ENCODE results near the gene ERF.

ERF gene

GRCh38 chr19:42254850-42255765, at the start of gene ERF:
TSS of gene ERF (minus strand) at chr19:42255128. CDS start at chr19:42254999, 129 bp downstream.
- in situ Hi-C loops (cut with HindIII; ENCODE audit: low sequenced_read_pairs): loop anchor here (5.0 kb wide), 1 partner anchor 77 kb away; no protein-coding TSS in a partner anchor

GRCh38 chr19:42303876-42304275, 48.9 kb upstream of the ERF start:
- in situ Hi-C loops (cut with HindIII; ENCODE audit: low sequenced_read_pairs): no loop called here

GRCh38 chr19:42303101-42303464, 48.2 kb upstream of the ERF start:
- in situ Hi-C loops (cut with HindIII; ENCODE audit: low sequenced_read_pairs): no loop called here

GRCh38 chr19:42301646-42302203, 46.8 kb upstream of the ERF start, which contains the start of gene PRR19:
TSS of gene PRR19 (plus strand) at chr19:42302132. CDS start at chr19:42309585, 7,453 bp downstream.
- in situ Hi-C loops (cut with HindIII; ENCODE audit: low sequenced_read_pairs): no loop called here

- in situ Hi-C loops (cut with HindIII; ENCODE audit: low sequenced_read_pairs): no loop called here
Measured at GRCh38 chr19:42297039-42297438, 42.1 kb upstream of the ERF start.

GRCh38 chr19:42295831-42296525, 41.0 kb upstream of the ERF start:
- in situ Hi-C loops (cut with HindIII; ENCODE audit: low sequenced_read_pairs): no loop called here

- in situ Hi-C loops (cut with HindIII; ENCODE audit: low sequenced_read_pairs): no loop called here
Measured at GRCh38 chr19:42295342-42295741, 40.4 kb upstream of the ERF start.

- in situ Hi-C loops (cut with HindIII; ENCODE audit: low sequenced_read_pairs): no loop called here
Measured at GRCh38 chr19:42294471-42295137, 39.7 kb upstream of the ERF start.

- in situ Hi-C loops (cut with HindIII; ENCODE audit: low sequenced_read_pairs): no loop called here
Measured at GRCh38 chr19:42293948-42294347, 39.0 kb upstream of the ERF start.

- in situ Hi-C loops (cut with HindIII; ENCODE audit: low sequenced_read_pairs): no loop called here
Measured at GRCh38 chr19:42293540-42293939, 38.6 kb upstream of the ERF start.

GRCh38 chr19:42292963-42293362, 38.0 kb upstream of the ERF start:
- in situ Hi-C loops (cut with HindIII; ENCODE audit: low sequenced_read_pairs): no loop called here

- in situ Hi-C loops (cut with HindIII; ENCODE audit: low sequenced_read_pairs): no loop called here
Measured at GRCh38 chr19:42292042-42292960, 37.4 kb upstream of the ERF start.

GRCh38 chr19:42291435-42291810, 36.5 kb upstream of the ERF start:
- in situ Hi-C loops (cut with HindIII; ENCODE audit: low sequenced_read_pairs): no loop called here

- in situ Hi-C loops (cut with HindIII; ENCODE audit: low sequenced_read_pairs): no loop called here
Measured at GRCh38 chr19:42290523-42291434, 35.9 kb upstream of the ERF start.

- in situ Hi-C loops (cut with HindIII; ENCODE audit: low sequenced_read_pairs): no loop called here
Measured at GRCh38 chr19:42290136-42290522, 35.2 kb upstream of the ERF start.

- in situ Hi-C loops (cut with HindIII; ENCODE audit: low sequenced_read_pairs): no loop called here
Measured at GRCh38 chr19:42289556-42290041, 34.7 kb upstream of the ERF start.

GRCh38 chr19:42288881-42289555, 34.1 kb upstream of the ERF start:
- in situ Hi-C loops (cut with HindIII; ENCODE audit: low sequenced_read_pairs): no loop called here

GRCh38 chr19:42288387-42288786, 33.5 kb upstream of the ERF start:
- in situ Hi-C loops (cut with HindIII; ENCODE audit: low sequenced_read_pairs): no loop called here

GRCh38 chr19:42287827-42288107, 32.8 kb upstream of the ERF start:
- in situ Hi-C loops (cut with HindIII; ENCODE audit: low sequenced_read_pairs): no loop called here
